NCI-H774 (cell line): ENCODE data around the gene RCSD1.
"Not testable (repeated sequence)": the region's sequence is repeated elsewhere in the genome, so short reads cannot be mapped to it uniquely, and the experiment has no call there.

Experiments used
- DNase-seq: peaks from one replicate; lab custom pipeline; 2025; lab: John Stamatoyannopoulos, UW

The RCSD1 gene

GRCh38 chr1:167629681-167630567 lies at the start of gene RCSD1:
Gene RCSD1, plus strand, starts transcription at chr1:167630232. Its CDS starts 192 bp downstream, at chr1:167630424.
- no peak for DNase-seq

- no peak for DNase-seq
Observed at GRCh38 chr1:167582064-167582463, 48.0 kb upstream of the RCSD1 start.

- no peak for DNase-seq
Observed at GRCh38 chr1:167582722-167583121, 47.3 kb upstream of the RCSD1 start.

GRCh38 chr1:167584581-167584980 lies 45.5 kb upstream of the RCSD1 start:
- no peak for DNase-seq

- no peak for DNase-seq
Observed at GRCh38 chr1:167587342-167587741, 42.7 kb upstream of the RCSD1 start.

GRCh38 chr1:167587872-167588271 lies 42.2 kb upstream of the RCSD1 start:
- DNase-seq = no peak

GRCh38 chr1:167588361-167588760 lies 41.7 kb upstream of the RCSD1 start:
- DNase-seq = no peak

- DNase-seq = no peak
Observed at GRCh38 chr1:167592475-167592874, 37.6 kb upstream of the RCSD1 start.

GRCh38 chr1:167593860-167594259 lies 36.2 kb upstream of the RCSD1 start:
- DNase-seq = no peak

GRCh38 chr1:167594822-167595221 lies 35.2 kb upstream of the RCSD1 start:
- no peak for DNase-seq

GRCh38 chr1:167599957-167600581 lies 30.0 kb upstream of the RCSD1 start:
- no peak for DNase-seq

GRCh38 chr1:167601442-167602383 lies 28.3 kb upstream of the RCSD1 start:
- no peak for DNase-seq

GRCh38 chr1:167602840-167603239 lies 27.2 kb upstream of the RCSD1 start:
- no peak for DNase-seq

- no peak for DNase-seq
Observed at GRCh38 chr1:167605576-167605975, 24.5 kb upstream of the RCSD1 start.

GRCh38 chr1:167611983-167612382 lies 18.0 kb upstream of the RCSD1 start:
- no peak for DNase-seq

- no peak for DNase-seq
Observed at GRCh38 chr1:167612587-167613385, 17.2 kb upstream of the RCSD1 start.

- DNase-seq = not testable (repeated sequence)
Observed at GRCh38 chr1:167613984-167614383, 16.0 kb upstream of the RCSD1 start.

GRCh38 chr1:167614851-167615250 lies 15.2 kb upstream of the RCSD1 start:
- DNase-seq = no peak

- DNase-seq = no peak
Observed at GRCh38 chr1:167616521-167616920, 13.5 kb upstream of the RCSD1 start.

GRCh38 chr1:167617153-167618147 lies 12.6 kb upstream of the RCSD1 start:
- no peak for DNase-seq
